DOHH2 (cell line): ENCODE data around the gene HAGHL.

Experiments used
- H3F3A ChIP-seq: fragments of 200-600 bp; sonication (generic), shearing (Covaris generic); 2 replicates; pipeline ENCODE4 v1.6.0; 2016; ENCODE audit warnings: antibody characterized with exemption, mild to moderate bottlenecking; ENCODE audit not compliant: control insufficient read depth, insufficient read depth
- H3K27ac ChIP-seq: fragments of 200-600 bp; sonication (generic); 2 replicates; pipeline ENCODE4 v1.5.1; 2014; ENCODE audit warnings: low read depth, mild to moderate bottlenecking, low read length, moderate library complexity
- H3K27me3 ChIP-seq: fragments of 200-600 bp; sonication (generic); 2 replicates; pipeline ENCODE4 v1.6.1; 2014; ENCODE audit warnings: mild to moderate bottlenecking, low read length, mixed read lengths; ENCODE audit not compliant: control insufficient read depth
- H3K36me3 ChIP-seq: fragments of 200-600 bp; sonication (generic); 2 replicates; pipeline ENCODE4 v1.6.1; 2014; ENCODE audit warnings: mild to moderate bottlenecking, low read length, moderate library complexity, mixed read lengths; ENCODE audit not compliant: control insufficient read depth
- H3K4me1 ChIP-seq: fragments of 200-600 bp; sonication (generic); 2 replicates; pipeline ENCODE4 v1.6.1; 2014; ENCODE audit warnings: mild to moderate bottlenecking, low read length, mixed read lengths; ENCODE audit not compliant: control insufficient read depth
- H3K4me2 ChIP-seq: fragments of 200-600 bp; sonication (generic); 2 replicates; pipeline ENCODE4 v1.6.0; 2014; ENCODE audit warnings: mild to moderate bottlenecking, low read length, moderate library complexity
- H3K4me3 ChIP-seq: fragments of 200-600 bp; sonication (generic); 2 replicates; pipeline ENCODE4 v1.5.1; 2014; ENCODE audit warnings: mild to moderate bottlenecking, low read length, mixed read lengths
- H3K79me2 ChIP-seq: fragments of 200-600 bp; sonication (generic); 2 replicates; pipeline ENCODE4 v1.6.1; 2014; ENCODE audit warnings: mild to moderate bottlenecking, low read length, mixed read lengths; ENCODE audit not compliant: control insufficient read depth
- H3K9me2 ChIP-seq: fragments of 200-600 bp; sonication (generic); replicated peaks from 2 replicates; pipeline ENCODE4 v1.6.1; 2014; ENCODE audit warnings: mild to moderate bottlenecking, low read length, mixed read lengths; ENCODE audit not compliant: control insufficient read depth
- H3K9me3 ChIP-seq: fragments of 200-600 bp; sonication (generic); 2 replicates; pipeline ENCODE4 v1.6.1; 2014; ENCODE audit warnings: antibody characterized with exemption, low read length, mixed read lengths; ENCODE audit not compliant: control insufficient read depth, insufficient read depth
- H4K20me1 ChIP-seq: fragments of 200-600 bp; sonication (generic); 2 replicates; pipeline ENCODE4 v1.6.0; 2014; ENCODE audit warnings: low read depth, mild to moderate bottlenecking, antibody characterized with exemption, low read length, moderate library complexity; ENCODE audit not compliant: control insufficient read depth, insufficient read depth
- EZH2phosphoT487 ChIP-seq: fragments of 200-600 bp; sonication (generic); IDR thresholded peaks from 2 replicates; pipeline ENCODE4 v1.6.1; 2017; ENCODE audit warnings: borderline replicate concordance, mild to moderate bottlenecking, antibody characterized with exemption, low read length, moderate library complexity, mixed read lengths
- TF ChIP-seq, protein P1 (sequence below): fragments of 200-600 bp; sonication (generic); IDR thresholded peaks from one replicate; pipeline ENCODE4 v1.5.1; 2014; ENCODE audit warnings: antibody characterized with exemption, mild to moderate bottlenecking, low read depth, low read length; ENCODE audit not compliant: poor library complexity, severe bottlenecking

HAGHL gene

DNA sequence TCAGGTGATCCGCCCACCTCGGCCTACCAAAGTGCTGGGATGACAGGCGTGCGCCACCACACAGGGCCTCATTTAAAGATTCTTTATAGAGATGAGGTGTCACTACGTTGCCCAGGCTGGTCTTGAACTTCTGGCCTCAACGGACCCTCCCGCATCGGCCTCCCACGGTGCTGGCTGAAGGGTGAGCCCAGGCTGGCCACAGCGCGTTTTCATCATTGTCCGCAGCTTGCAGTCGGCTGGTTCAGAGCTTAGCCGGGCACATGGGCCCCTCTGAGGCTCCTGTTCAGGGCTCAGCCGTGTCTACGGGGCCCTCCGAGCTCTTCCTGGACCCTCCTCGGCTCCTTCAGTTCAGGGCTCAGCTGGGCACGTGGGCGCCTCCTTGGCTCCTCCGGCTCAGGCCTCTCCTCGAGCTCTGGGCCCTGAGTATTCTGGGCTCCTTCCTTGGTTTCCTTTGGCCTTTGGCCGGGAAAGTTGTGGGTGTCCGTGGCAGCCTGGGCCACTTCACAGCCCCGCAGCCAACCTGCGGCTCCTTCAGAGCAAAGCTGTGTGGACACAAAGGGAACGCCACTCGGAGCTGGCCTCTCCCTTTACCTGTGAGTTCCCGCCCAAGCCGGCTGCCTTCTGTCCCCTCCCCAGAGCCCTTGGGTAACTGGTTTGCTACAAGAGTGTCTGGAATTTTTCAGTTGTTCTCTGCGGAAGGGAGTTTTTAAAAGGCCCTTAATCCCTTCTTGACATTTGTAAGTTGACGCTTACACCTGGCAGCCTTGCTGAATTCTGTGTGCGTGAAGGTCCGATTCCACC, 32.4 kb downstream of the HAGHL start:
- H3K27ac ChIP-seq: no peak overlapping the region
- H3K36me3 ChIP-seq: no peaks in the 10 kb centered on the region
- peaks cover 3% of the 10 kb centered on the region; the same call in 1 of the 2 replicates for H3K27me3 ChIP-seq
- no peaks in the 10 kb centered on the region for H3K9me3 ChIP-seq
- H3K79me2 ChIP-seq: no peaks in the 10 kb centered on the region
- H3K4me1 ChIP-seq: no peaks in the 10 kb centered on the region
- H3K9me2 ChIP-seq: no peaks in the 10 kb centered on the region
- no peak overlapping the region for H3K4me3 ChIP-seq
- no peaks in the 10 kb centered on the region for H4K20me1 ChIP-seq
- no peaks in the 10 kb centered on the region for H3F3A ChIP-seq
- TF ChIP-seq, protein P1, sequence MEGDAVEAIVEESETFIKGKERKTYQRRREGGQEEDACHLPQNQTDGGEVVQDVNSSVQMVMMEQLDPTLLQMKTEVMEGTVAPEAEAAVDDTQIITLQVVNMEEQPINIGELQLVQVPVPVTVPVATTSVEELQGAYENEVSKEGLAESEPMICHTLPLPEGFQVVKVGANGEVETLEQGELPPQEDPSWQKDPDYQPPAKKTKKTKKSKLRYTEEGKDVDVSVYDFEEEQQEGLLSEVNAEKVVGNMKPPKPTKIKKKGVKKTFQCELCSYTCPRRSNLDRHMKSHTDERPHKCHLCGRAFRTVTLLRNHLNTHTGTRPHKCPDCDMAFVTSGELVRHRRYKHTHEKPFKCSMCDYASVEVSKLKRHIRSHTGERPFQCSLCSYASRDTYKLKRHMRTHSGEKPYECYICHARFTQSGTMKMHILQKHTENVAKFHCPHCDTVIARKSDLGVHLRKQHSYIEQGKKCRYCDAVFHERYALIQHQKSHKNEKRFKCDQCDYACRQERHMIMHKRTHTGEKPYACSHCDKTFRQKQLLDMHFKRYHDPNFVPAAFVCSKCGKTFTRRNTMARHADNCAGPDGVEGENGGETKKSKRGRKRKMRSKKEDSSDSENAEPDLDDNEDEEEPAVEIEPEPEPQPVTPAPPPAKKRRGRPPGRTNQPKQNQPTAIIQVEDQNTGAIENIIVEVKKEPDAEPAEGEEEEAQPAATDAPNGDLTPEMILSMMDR: no peak
- no peak for TF ChIP-seq EZH2phosphoT487
- H3K4me2 ChIP-seq: no peak overlapping the region

DNA sequence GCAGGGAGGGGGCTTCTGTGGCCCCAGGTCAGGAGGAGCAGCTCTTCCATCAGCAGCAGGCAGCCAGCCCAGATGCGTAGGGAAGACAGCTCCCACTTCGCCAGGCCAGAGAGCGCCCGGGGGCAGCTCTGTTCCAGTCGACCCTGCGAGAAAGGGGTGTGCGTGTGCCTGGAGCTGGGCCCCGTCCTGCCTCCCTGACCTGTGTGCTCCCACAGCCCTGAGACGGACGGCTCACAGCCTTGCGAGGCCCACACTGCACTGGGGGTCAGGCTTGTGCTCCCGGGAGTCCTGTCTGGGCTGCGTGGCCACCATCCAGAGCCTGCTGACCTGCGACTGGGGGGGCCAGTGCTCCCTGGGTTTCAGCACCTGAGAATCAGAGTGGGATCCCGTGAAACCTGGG, 33.2 kb downstream of the HAGHL start:
- Histone ChIP-seq H3K27me3 (peaks cover 3% of the 10 kb centered on the region; the same call in 1 of the 2 replicates), H3K4me3 (no peak overlapping the region), H3K9me3 (no peaks in the 10 kb centered on the region), H3K9me2 (no peaks in the 10 kb centered on the region), H3K27ac (no peak overlapping the region), H3F3A (no peaks in the 10 kb centered on the region), H4K20me1 (no peaks in the 10 kb centered on the region), H3K36me3 (no peaks in the 10 kb centered on the region), H3K79me2 (no peaks in the 10 kb centered on the region), H3K4me2 (no peak overlapping the region), H3K4me1 (no peaks in the 10 kb centered on the region)
- no peak for TF ChIP-seq EZH2phosphoT487
- TF ChIP-seq, protein P1: no peak

DNA sequence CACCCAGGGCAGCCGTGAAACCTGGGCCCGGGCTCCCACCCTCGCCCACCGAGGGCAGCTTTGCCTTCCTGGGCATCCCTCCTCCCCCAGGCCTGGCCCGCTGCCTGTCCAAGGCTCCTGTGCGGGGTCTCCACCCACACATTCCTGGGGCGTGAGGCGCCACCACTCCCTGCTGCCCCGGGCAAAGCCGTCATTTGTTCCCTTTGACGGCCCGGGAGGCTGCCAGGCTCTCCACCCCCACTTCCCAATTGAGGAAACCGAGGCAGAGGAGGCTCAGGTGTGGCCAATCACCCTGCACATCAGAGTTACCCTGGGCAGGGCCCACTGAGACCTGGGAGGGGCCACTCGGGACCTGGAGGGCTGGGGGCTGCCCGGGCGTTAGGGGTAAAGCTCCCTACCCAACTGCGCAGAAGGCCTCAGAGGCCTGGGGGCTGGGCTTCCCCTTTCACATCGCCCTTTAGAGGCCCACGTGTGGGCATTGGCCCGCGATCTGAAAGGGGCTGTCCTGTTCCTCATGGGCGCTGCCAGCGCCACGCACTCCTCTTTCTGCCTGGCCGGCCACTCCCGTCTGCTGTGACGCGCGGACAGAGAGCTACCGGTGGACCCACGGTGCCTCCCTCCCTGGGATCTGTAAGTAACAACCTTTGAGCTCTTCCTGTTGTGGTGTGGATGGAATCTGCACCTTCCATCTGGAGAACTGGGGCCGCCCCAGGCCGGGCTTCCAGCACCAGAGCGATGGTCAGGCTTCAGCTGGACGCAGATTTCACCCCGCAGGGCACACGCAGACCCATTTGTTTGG, 33.8 kb downstream of the HAGHL start, which contains the start of gene MSLN:
MSLN (plus strand) TSS at position 190 of the 799 bp plus-strand sequence. CDS start 1,947 bp downstream, outside the sequence.
- TF ChIP-seq, protein P1: no peak
- TF ChIP-seq EZH2phosphoT487: no peak
- Histone ChIP-seq H3K79me2 (no peaks in the 10 kb centered on the region), H3K36me3 (no peaks in the 10 kb centered on the region), H3K9me2 (no peaks in the 10 kb centered on the region), H3K27ac (no peak within 1 kb of the TSS), H3F3A (no peaks in the 10 kb centered on the region), H3K4me1 (no peaks in the 10 kb centered on the region), H3K4me3 (no peak within 1 kb of the TSS), H3K4me2 (no peak within 1 kb of the TSS), H3K9me3 (no peaks in the 10 kb centered on the region), H4K20me1 (no peaks in the 10 kb centered on the region), H3K27me3 (peaks cover 3% of the 10 kb centered on the region; the same call in 1 of the 2 replicates)
